HG03103 (cell line): ENCODE data around the gene UBE2O.

Source experiments
- ATAC-seq: cut with Tn5 transposase; IDR thresholded peaks from one replicate; pipeline ENCODE4 v1.9.1; 2021; ENCODE audit warnings: low read depth; ENCODE audit not compliant: unreplicated experiment

The UBE2O gene

GRCh38 chr17:76452660-76453430, at the start of gene UBE2O:
TSS of gene UBE2O (minus strand) at chr17:76453152. CDS start at chr17:76453141, 11 bp downstream.
- peak; percentile 52 for ATAC-seq

GRCh38 chr17:76501827-76502307, 48.9 kb upstream of the UBE2O start:
- ATAC-seq, result no peak

GRCh38 chr17:76501018-76501826, 48.3 kb upstream of the UBE2O start, which contains the start of gene RHBDF2:
TSS of gene RHBDF2 (minus strand) at chr17:76501423. CDS start at chr17:76481524, 19,899 bp downstream.
- peak; percentile 55 for ATAC-seq

GRCh38 chr17:76500747-76501017, 47.7 kb upstream of the UBE2O start:
- peak; percentile 6 for ATAC-seq

GRCh38 chr17:76500074-76500746, 47.3 kb upstream of the UBE2O start:
- ATAC-seq, result no peak

- ATAC-seq, result no peak
These were observed 46.3 kb upstream of the UBE2O start for GRCh38 chr17:76499267-76499667.

GRCh38 chr17:76498876-76499251, 45.9 kb upstream of the UBE2O start:
- no peak for ATAC-seq

GRCh38 chr17:76497979-76498875, 45.3 kb upstream of the UBE2O start:
- no peak for ATAC-seq

- no peak for ATAC-seq
These were observed 44.7 kb upstream of the UBE2O start for GRCh38 chr17:76497699-76497978.

GRCh38 chr17:76496464-76496863, 43.5 kb upstream of the UBE2O start:
- no peak for ATAC-seq

GRCh38 chr17:76495663-76496400, 42.9 kb upstream of the UBE2O start:
- ATAC-seq, result no peak

- ATAC-seq, result no peak
These were observed 40.7 kb upstream of the UBE2O start for GRCh38 chr17:76493505-76494167.

GRCh38 chr17:76492989-76493501, 40.1 kb upstream of the UBE2O start:
- no peak for ATAC-seq

GRCh38 chr17:76492123-76492988, 39.4 kb upstream of the UBE2O start:
- no peak for ATAC-seq

GRCh38 chr17:76491271-76492122, 38.5 kb upstream of the UBE2O start:
- ATAC-seq, result no peak

GRCh38 chr17:76490112-76490710, 37.3 kb upstream of the UBE2O start:
- no peak for ATAC-seq
